GM13976 (cell line): ENCODE data around the gene CATSPERZ.
A peak's percentile ranks its signal among the peaks of the same experiment; 100 is the strongest.

ENCODE experiments used
- DNase-seq: peaks from one replicate; pipeline ENCODE4 v3.0.0; 2012; ENCODE audit warnings: low spot score
- in situ Hi-C: fragments of 300-500 bp; cut with MboI; formaldehyde crosslinking; loops from one replicate; pipeline ENCODE4 v1.12.0; 2022; ENCODE audit warnings: low sequenced_read_pairs, mixed read lengths, inconsistent platforms; ENCODE audit not compliant: unreplicated experiment
- TF ChIP-seq, protein P1 (sequence below): IDR thresholded peaks from 2 replicates; pipeline ENCODE4 v1.5.1; 2012; ENCODE audit warnings: borderline replicate concordance, mild to moderate bottlenecking; ENCODE audit not compliant: insufficient read depth; ENCODE audit errors: extremely low read depth, missing control alignments, control extremely low read depth

The CATSPERZ gene

DNA sequence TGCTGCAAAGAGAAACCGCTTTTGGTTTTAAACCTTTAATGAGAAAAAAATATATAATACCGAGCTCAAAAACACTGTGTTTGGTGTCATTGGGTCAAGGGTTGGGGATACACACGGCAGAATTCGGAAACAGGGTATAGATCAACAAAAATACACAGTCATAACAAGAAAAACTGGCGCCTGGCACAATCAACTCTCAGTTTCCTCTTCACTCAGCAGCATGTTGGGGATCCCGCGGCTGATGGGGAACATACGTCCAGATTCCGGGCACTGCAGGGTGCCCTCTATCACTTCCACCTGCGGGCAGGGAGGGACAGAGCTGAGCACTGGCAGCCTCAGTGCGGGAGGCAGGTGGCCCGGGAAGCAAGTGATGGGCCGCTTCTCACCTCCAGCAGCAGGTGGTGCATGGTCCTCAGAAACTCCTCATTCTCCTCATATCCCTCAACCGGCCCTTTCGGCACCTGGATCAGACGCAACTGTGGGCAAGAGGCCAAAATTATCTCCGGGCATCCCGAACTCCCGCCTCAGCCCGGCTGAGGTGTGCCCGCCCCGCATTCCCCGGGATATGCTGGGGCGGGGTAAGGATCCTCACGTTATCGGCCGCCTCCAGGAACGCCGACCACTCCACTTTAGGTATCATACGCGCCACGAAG lies 16.6 kb downstream of the CATSPERZ start:
- in situ Hi-C loops = no loop called here
- TF ChIP-seq, protein P1, sequence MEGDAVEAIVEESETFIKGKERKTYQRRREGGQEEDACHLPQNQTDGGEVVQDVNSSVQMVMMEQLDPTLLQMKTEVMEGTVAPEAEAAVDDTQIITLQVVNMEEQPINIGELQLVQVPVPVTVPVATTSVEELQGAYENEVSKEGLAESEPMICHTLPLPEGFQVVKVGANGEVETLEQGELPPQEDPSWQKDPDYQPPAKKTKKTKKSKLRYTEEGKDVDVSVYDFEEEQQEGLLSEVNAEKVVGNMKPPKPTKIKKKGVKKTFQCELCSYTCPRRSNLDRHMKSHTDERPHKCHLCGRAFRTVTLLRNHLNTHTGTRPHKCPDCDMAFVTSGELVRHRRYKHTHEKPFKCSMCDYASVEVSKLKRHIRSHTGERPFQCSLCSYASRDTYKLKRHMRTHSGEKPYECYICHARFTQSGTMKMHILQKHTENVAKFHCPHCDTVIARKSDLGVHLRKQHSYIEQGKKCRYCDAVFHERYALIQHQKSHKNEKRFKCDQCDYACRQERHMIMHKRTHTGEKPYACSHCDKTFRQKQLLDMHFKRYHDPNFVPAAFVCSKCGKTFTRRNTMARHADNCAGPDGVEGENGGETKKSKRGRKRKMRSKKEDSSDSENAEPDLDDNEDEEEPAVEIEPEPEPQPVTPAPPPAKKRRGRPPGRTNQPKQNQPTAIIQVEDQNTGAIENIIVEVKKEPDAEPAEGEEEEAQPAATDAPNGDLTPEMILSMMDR = no peak
- DNase-seq = no peak

DNA sequence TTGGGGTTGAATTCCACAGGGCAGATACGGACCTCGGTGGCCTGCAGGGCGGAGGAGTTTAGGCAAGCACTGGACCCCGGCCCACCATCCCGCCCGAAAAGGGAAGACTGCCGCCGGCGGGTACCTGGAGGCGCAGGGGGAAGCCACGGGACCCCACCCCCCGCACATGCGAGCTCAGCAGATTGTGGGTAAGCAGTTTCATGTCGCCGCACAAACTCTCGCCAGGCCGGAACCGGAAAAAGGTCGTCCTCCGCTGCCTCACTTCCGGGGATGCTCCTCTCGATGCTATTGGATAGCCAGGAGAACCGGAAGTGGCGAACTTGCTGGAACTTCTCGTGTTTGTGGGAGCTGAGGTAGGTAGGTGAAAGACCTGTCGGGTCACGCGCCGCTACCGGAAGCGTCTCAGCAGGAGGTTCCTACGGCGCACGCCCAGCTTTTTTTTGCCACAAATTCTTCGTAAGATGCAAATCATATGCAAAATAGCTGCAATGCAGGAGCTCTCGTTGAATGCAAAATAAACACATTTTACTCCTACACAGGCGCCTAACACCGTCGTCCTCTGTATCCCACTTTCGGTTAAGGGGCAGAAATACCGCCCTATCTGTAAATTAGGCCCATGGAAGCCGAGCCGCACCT lies 17.3 kb downstream of the CATSPERZ start, which contains the start of gene TRMT112:
TRMT112 (minus strand) TSS at position 235 of the 636 bp plus-strand sequence; CDS start at position 202, 33 bp downstream.
- TF ChIP-seq, protein P1 = no peak
- peak; percentile 93 for DNase-seq
- in situ Hi-C loops = no loop called here

DNA sequence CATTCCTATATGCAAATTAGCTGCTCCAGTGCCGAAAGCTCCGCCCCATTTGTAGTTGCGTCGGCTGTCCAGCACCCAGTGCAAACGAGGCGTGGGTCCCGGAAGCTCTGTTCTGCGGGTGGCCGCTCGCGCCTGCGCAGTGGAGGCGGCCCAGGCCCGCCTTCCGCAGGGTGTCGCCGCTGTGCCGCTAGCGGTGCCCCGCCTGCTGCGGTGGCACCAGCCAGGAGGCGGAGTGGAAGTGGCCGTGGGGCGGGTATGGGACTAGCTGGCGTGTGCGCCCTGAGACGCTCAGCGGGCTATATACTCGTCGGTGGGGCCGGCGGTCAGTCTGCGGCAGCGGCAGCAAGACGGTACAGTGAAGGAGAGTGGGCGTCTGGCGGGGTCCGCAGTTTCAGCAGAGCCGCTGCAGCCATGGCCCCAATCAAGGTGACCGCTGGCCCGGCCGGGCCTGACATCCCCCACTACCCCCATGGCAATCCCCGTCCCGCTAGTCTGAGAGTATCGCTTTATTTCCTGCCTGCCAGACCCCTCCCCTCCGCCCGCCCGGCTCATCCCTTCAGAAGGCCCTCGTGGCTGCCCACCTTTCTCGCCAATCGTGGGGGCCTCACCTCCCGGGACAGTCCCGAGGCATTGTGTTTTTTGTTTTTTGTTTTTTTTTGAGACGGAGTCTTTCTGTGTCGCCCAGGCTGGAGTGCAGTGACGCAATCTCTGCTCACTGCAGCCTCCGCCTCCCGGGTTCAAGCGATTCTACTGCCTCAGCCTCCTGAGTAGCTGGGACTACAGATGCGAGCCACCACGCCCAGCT lies 18.0 kb downstream of the CATSPERZ start, which contains the start of gene PRDX5:
PRDX5 (plus strand) TSS at position 161 of the 805 bp plus-strand sequence; CDS start at position 256, 95 bp downstream.
- in situ Hi-C loops = no loop called here
- TF ChIP-seq, protein P1 = peak; percentile 54
- peak; percentile 97 for DNase-seq

DNA sequence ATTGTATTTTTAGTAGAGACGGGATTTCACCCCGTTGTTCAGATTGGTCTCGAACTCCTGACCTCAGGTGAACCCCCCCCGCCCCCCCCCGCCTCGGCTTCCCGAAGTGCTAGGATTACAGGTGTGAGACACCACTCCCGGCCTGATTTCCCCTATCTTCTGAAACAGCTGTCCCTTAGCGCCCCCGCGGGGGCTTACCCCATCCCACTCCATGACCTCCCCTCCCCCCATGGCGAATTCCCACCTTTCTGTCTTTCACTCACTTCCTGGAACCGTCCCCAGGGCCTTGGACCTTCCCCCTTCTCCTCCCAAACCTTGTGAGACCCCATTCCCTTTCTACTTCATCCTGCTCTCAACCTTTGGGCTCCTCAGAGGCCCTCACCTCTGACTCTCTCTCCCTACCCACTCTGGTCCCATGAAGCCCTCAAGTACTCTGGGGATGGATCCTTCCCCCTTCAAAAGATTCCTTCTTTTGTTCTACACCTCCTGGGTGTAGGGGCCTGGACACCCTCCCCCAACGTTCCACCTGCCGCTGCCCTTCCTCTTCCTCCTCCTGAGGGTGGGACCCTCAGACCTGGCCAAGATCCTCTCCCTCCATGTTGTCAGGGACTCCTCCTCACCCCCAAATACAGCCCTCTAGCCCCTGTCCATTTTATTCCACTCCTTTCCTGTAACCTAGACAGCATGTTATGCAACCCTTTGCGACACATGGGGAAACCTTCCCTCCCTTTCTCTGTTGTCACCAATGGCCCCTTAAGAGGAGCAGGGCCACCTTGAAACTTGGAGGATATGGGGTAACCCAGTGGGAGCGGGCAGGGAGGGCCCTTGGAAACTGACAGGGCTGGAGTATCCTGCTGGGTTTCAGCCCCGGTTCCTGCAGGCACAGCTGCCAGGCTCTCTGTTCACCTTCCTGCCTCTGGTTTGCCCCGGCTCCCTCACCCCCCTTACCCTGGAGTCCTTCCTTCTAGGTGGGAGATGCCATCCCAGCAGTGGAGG lies 18.9 kb downstream of the CATSPERZ start:
- in situ Hi-C loops = no loop called here
- TF ChIP-seq, protein P1 = no peak
- no peak for DNase-seq

DNA sequence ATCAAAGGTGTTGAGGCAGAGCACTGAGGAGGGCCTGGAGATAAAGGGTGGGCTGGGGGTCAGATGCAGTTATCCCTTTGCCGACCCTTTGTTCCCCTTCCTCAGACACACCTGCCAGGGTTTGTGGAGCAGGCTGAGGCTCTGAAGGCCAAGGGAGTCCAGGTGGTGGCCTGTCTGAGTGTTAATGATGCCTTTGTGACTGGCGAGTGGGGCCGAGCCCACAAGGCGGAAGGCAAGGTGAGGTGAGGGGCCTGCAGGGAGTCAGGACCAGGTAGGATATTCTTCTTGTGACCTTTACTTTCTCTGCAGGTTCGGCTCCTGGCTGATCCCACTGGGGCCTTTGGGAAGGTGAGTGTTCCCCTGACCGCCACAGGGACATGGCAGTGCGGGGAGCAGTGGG lies 20.4 kb downstream of the CATSPERZ start:
- in situ Hi-C loops = no loop called here
- no peak for DNase-seq
- TF ChIP-seq, protein P1 = no peak
